NCI-H1105 (cell line): ENCODE measurements around the gene WNT1.
A peak's percentile ranks its signal among the peaks of the same experiment; 100 is the strongest.

Experiments
- DNase-seq: peaks from one replicate; lab custom pipeline; 2025; lab: John Stamatoyannopoulos, UW

WNT1 gene

DNA sequence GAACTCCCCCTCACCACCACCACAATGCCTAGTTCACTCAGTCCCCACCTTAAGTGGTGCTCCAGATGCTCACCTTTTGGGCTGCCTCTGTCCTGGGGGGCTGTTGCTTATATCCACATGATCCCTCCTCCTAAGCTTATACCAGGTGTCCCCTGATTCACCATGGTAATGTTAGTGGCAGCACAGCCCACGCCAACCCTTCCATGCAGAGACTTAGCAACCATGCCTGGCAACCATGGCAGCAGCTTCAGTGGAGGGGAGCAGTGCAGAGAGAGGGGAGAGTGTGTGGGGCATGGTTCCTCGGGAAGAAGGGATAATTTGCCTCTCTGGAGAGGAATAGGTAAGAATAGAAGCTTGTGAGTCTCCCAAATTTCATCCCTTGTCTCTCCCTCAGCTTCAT is 22.2 kb downstream of the WNT1 start:
- no peak for DNase-seq

GRCh38 chr12:49008943-49009342 is 30.8 kb downstream of the WNT1 start:
- no peak for DNase-seq

GRCh38 chr12:49010092-49010668 is 32.1 kb downstream of the WNT1 start:
- DNase-seq = no peak

GRCh38 chr12:49012739-49013138 is 34.6 kb downstream of the WNT1 start:
- no peak for DNase-seq

DNA sequence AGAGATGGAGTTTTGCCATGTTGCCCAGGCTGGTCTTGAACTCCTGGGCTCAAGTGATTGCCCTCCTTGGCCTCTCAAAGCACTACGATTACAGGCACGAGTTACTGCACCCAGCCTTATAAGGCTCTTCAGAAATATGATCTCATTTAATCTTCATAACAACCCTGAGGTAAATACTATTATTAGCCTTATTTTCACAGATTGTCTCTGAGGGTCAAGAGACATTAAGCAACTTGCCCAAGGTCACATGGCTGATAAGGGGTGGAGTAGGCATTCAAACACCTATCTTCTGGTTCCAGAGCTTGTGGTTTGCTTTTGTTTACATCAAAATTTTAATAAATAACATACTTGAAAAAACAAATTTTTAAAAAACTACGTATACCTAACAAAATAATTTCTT is 35.3 kb downstream of the WNT1 start:
- DNase-seq = no peak

DNA sequence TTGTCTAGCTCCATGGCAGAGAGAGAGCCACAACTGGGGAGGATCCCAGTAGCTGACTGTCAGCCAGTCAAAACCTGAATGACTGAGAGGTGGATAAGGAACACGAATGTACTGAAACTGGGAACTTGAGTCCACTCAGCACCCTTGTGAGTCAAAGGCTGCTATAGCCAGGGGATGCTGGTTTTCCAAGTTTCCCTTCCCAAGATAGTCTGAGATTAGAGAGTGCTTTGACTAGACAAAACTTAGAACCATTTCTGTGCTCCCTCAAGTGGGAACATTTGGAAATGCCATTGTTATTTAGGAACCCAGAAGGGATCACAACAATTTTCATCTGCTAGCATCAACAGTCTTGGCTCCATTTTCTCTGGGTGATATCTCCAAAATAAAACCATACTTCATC is 36.4 kb downstream of the WNT1 start:
- no peak for DNase-seq

GRCh38 chr12:49015196-49015595 is 37.1 kb downstream of the WNT1 start:
- DNase-seq = no peak

- no peak for DNase-seq
Measured at GRCh38 chr12:49017891-49018260, 39.8 kb downstream of the WNT1 start.

GRCh38 chr12:49018261-49019119 is 40.4 kb downstream of the WNT1 start, which contains the start of gene PRKAG1:
PRKAG1 (minus strand) TSS chr12:49018776; CDS start chr12:49018740, 36 bp downstream.
- DNase-seq = peak; percentile 78

DNA sequence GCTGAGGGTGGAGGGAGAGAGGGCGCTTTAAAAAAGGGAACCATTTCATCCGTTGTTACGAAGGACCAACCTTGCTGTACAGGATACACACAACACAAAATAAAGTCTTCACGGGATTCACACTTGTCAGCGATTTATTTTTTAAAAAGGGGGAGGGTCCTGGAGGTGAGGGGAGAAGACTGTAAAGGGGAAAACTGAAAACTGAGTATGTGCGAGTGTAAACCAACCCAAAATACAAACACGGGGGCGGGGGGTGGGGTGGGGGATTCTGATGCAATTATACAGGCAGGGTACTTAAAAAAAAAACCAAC is 41.0 kb downstream of the WNT1 start:
- no peak for DNase-seq

DNA sequence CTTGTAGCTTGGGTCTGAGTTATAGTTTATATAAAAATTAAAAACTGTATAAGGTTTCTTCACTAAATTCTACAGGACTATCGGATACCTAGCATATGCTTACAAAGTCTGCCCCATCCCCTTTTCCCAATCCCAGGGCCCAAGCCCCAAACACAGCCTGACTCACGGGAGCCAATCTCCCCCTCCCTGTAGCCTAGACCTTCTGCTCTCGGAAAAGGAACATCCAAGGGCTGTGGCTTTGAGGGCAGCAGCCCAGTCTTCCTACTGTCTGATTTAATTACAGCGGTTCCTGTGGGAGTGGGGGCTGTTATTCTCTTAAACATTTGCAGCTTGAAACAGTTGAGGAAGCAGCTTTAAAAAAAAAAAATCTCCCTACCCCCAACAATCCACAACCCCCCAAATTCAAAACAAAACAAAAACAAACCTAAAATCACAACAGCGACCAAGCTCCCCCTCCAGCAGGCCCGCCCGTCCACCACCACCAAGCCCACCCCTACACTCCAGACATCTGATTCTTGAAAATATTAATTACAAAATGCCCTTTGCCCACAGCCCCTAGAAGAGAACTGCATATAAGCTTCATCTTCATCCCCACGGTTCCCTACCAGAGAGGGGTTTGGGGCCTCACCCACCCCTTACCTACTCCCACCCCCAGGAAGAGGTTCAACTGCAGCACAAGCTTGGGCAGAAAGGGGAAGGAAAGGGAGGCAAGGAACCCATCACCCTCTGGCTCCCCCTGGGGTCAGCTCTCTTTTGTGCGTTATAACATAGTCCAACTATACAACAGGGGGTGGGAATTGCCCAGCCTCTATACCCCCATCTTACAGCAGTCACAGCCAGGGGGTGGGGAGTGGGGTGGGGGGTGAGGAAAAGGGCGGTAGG is 41.6 kb downstream of the WNT1 start:
- no peak for DNase-seq

GRCh38 chr12:49020441-49020840 is 42.3 kb downstream of the WNT1 start:
- DNase-seq = no peak

GRCh38 chr12:49021292-49021915 is 43.3 kb downstream of the WNT1 start:
- no peak for DNase-seq

DNA sequence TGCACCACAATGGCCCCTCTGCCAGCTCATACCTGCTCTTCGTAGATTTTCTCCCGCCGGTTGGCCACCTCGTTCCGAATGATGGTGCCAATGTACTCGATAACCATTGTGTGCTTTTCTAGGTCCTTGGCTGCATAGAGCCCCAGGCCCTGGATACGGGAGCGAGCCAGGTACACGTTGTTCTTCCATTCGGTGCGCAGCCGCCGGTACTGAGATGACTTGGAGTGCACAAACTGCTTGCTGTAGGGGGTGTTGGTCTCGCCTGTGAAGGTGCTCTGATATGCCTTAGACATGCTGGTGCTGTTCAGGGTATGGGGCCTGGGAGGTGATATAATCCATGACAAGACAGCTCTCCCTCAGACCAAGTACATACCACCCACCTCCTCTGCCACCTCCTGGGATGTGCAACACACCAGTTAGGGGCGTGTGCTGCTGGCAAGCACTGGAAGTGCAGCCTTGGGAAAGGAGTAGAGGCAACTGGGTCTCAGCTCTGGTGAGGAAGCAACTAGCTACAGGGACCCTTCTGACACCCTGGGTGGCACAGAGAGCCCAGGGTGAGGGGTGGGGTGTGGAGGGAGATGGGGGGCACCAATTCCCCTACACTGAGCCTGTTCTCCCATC is 44.5 kb downstream of the WNT1 start:
- no peak for DNase-seq

- DNase-seq = no peak
Measured at GRCh38 chr12:49023812-49024211, 45.7 kb downstream of the WNT1 start.

GRCh38 chr12:49024543-49024942 is 46.4 kb downstream of the WNT1 start:
- DNase-seq = no peak

DNA sequence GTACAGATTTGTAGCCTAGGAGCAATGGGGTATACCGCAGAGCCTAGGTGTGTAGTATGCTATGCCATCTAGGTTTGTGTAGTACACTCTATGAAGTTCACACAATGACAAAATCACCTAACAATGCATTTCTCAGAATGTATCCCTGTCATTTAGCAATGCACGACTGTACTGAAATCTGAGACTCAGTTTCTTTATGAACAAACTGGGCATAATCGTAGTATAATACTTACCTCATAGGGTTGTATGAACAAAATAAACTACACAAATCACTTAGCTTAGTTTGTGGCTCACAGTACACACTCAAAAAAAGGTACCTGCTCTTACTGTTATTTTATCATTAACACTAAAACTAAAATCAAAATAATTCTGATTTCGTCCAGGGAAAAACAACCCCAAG is 47.3 kb downstream of the WNT1 start:
- no peak for DNase-seq

DNA sequence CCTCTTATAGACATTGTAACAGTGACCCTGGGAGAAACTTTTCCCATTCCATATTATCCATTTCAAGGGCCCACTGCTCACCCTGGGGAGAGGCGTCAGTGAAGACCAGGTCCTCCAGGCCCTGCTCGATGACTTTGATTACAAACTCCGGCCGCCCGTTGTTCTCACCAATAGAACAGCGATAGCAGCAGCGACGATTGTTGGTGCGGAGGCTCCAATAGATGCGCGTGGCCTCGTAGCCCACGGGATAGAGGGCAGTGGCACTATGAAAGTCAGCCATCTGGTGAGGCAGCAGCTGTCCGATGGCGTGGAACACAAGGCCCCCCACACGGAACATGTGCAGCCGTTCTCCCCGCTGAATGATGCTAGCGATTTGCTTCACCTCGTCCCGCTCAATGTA is 48.0 kb downstream of the WNT1 start:
- no peak for DNase-seq

DNA sequence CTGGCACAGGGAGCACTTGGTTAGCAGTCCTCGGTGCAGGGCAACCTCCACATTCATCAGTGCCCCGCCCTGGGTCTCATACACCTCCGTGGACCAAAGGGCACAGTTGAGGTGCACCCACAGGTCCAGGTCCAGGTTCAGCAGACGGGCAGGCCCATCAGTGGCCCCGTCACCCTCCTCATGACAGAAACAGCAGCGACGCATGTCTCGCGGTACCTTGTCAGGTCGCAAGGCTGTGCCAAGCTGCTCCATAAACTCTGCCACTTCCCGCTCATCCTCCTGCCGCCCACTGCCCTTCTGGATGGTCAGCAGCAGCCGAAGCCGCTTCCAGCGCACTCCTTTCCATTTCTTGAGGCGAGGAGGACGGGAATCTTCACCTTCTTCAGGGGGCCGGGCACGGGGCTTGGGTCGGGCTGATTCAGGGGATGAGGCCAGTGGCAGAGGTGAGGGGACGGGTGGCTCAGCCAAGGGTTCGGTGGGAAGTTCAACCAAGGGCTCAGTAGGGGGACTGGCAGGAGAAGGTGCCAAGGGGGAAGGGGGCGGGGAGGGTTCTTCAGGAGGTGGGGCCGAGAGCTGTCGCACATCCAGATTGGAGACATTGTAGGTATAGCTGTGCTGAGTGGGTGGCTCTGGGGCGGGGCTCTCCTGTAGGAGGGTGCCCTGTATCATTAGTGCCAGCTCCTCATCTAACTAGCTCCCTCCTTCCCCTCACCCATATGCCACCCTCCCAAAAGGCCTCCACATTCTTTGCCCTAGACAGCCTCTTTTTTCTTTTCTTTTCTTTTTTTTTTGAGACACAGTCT is 48.8 kb downstream of the WNT1 start:
- no peak for DNase-seq

DNA sequence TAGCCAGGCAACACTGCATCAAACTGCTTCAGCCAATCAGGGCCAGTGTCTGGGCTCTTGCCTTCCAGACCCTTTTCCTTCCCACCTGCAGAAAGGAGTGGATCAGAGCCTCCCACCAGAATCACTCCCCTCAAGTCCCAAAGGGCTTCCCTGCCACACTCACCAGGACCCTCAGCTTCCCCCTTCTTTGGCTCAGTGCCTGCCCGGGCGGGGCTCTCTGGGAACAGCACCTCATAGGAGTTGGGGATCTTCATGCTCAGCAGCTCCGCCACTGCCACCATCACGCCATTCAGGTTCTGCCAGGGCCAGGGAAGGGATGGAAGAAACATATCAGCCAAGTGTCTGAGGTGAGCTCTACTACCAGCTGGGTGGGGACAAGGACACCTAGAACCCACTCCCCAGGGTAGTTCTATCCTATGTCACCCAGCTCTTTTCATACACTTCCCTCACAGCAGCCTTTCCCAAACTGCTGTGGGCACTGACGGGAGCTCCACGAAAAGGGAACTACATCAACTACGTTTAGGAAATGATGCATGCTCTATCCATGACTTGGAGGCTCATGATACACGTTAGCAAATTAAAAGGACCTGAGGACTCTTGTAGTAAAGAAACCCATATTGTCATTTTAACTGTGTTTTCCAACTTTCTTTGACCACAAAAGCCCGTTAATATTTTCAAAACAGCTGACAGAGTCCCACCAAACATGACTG is 49.9 kb downstream of the WNT1 start:
- no peak for DNase-seq
